ENCODE data around the gene DNAJC1.

DNA sequence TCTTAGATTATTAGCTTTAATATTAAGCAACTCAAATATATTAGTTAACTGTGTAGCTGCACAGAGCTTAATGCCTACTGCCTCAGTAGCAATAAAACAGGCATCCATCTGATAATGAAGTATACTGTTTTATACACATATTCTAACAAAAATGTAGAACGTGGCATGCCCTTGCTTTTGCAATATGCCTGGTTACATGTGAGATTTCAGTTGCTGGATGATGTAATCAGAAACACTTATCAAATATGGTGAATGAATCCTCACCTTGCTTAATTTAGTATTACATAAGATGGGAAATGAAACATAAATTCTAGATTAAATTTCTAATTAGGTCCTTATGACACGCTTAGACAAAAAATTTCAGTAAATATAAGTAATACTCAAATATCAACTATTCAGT is 8.0 kb downstream of the DNAJC1 start:
- no peak for TF ChIP-seq EZH2 (optimal IDR thresholded peaks at IDR 0.05; ENCODE audit: low read depth, low read length)
- TF ChIP-seq, protein P1, sequence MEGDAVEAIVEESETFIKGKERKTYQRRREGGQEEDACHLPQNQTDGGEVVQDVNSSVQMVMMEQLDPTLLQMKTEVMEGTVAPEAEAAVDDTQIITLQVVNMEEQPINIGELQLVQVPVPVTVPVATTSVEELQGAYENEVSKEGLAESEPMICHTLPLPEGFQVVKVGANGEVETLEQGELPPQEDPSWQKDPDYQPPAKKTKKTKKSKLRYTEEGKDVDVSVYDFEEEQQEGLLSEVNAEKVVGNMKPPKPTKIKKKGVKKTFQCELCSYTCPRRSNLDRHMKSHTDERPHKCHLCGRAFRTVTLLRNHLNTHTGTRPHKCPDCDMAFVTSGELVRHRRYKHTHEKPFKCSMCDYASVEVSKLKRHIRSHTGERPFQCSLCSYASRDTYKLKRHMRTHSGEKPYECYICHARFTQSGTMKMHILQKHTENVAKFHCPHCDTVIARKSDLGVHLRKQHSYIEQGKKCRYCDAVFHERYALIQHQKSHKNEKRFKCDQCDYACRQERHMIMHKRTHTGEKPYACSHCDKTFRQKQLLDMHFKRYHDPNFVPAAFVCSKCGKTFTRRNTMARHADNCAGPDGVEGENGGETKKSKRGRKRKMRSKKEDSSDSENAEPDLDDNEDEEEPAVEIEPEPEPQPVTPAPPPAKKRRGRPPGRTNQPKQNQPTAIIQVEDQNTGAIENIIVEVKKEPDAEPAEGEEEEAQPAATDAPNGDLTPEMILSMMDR (IDR thresholded peaks at IDR 0.05; ENCODE audit: low read length): no peak
- no peak for TF ChIP-seq EZH2phosphoT487 (IDR thresholded peaks at IDR 0.05; ENCODE audit: low read length)
